ENCODE data around the gene TMEM44.
"Not testable (repeated sequence)": the region's sequence is repeated elsewhere in the genome, so short reads cannot be mapped to it uniquely, and the experiment has no call there.

GRCh38 chr3:194605314-194605713, 27.9 kb downstream of the TMEM44 start:
- not testable (repeated sequence) for TF ChIP-seq CTCF, POLR2A (IDR thresholded peaks at IDR 0.05)

Measured in body of pancreas (tissue), 4 donors.